Adipose tissue (tissue), 3 donors: Measurements from ENCODE around the gene NBPF1. TPM values are rescaled to one million over a fixed set of nuclear protein-coding genes. Genes with fewer than 3 reads are reported as not detected.
"Not testable (repeated sequence)": the region's sequence is repeated elsewhere in the genome, so short reads cannot be mapped to it uniquely, and the experiment has no call there.

ENCODE experiments used
- H3K27ac ChIP-seq: one replicate; pipeline ENCODE4 v1.5.1; 2013; ENCODE audit warnings: low read depth, low read length
- WGBS, 3 donors: extraction: QIAGEN DNeasy Blood & Tissue Kit; methylation state at CpG; one replicate each; pipeline ENCODE4 v1.1.7; 2013; 5-methylcytosine and 5-hydroxymethylcytosine counted together
- polyA plus RNA-seq, 3 donors: library from polyadenylated mRNA; stranded (reverse); fragments of 200-250 nt; gene quantifications; one replicate each; pipeline ENCODE4 v1.2.3, GENCODE V29; 2013
- donor health status: healthy with polysubstance abuse.
- donor health status: Bipolar disorder and iron deficiency.
- donor health status: healthy.

NBPF1 gene
- polyA plus RNA-seq, 3 donors: 3.5 to 16.1 (median 5.6) TPM

GRCh38 chr1:16588081-16588480 is 25.3 kb downstream of the NBPF1 start:
- WGBS, 3 donors: 86 to 92% (median 90%) methylated on average over 5 of the region's 5 CpGs
- not testable (repeated sequence) for H3K27ac ChIP-seq

- H3K27ac ChIP-seq: not testable (repeated sequence)
- WGBS, 3 donors: 84 to 92% (median 91%) methylated on average over 4 of the region's 4 CpGs
These were observed 25.7 kb downstream of the NBPF1 start for GRCh38 chr1:16587639-16588038.

- WGBS, 3 donors: no CpG with 5 or more reads among the region's 1 CpG
- H3K27ac ChIP-seq: not testable (repeated sequence)
These were observed 48.0 kb downstream of the NBPF1 start for GRCh38 chr1:16565324-16565723.

GRCh38 chr1:16561035-16561434 is 52.3 kb downstream of the NBPF1 start:
- 69 to 86% (median 81%) methylated on average over 2 to 3 of the region's 4 CpGs for WGBS, 3 donors
- not testable (repeated sequence) for H3K27ac ChIP-seq

GRCh38 chr1:16560498-16560897 is 52.9 kb downstream of the NBPF1 start:
- WGBS, 3 donors: 65 to 76% (median 74%) methylated on average over 3 to 4 of the region's 6 CpGs

GRCh38 chr1:16559688-16560087 is 53.7 kb downstream of the NBPF1 start:
- no CpG with 5 or more reads among the region's 5 CpGs for WGBS, 3 donors
- not testable (repeated sequence) for H3K27ac ChIP-seq

More at GRCh38 chr1:16560498-16560897, 52.9 kb downstream of the NBPF1 start:
- H3K27ac ChIP-seq: not testable (repeated sequence)

GRCh38 chr1:16557034-16557433 is 56.3 kb downstream of the NBPF1 start:
- 96 to 100% (median 98%) methylated on average over 3 of the region's 3 CpGs for WGBS, 3 donors

GRCh38 chr1:16553244-16553643 is 60.1 kb downstream of the NBPF1 start:
- WGBS, 3 donors: 91 to 94% (median 93%) methylated on average over 9 to 10 of the region's 11 CpGs
- H3K27ac ChIP-seq: not testable (repeated sequence)

More at GRCh38 chr1:16557034-16557433, 56.3 kb downstream of the NBPF1 start:
- H3K27ac ChIP-seq: not testable (repeated sequence)

GRCh38 chr1:16550212-16550918 is 63.0 kb downstream of the NBPF1 start:
- WGBS, 3 donors: 79 to 87% (median 80%) methylated on average over 1 of the region's 1 CpG
- H3K27ac ChIP-seq: not testable (repeated sequence)

- 37 to 79% (median 75%) methylated on average over 1 of the region's 1 CpG for WGBS, 3 donors
- not testable (repeated sequence) for H3K27ac ChIP-seq
These were observed 63.8 kb downstream of the NBPF1 start for GRCh38 chr1:16549545-16549944.

- not testable (repeated sequence) for H3K27ac ChIP-seq
- 46 to 77% (median 51%) methylated on average over 3 to 26 of the region's 41 CpGs for WGBS, 3 donors
These were observed 65.7 kb downstream of the NBPF1 start for GRCh38 chr1:16547502-16548241.

GRCh38 chr1:16545682-16546095 is 67.7 kb downstream of the NBPF1 start:
- WGBS, 3 donors: 31 to 51% (median 40%) methylated on average over 12 of the region's 16 CpGs
- not testable (repeated sequence) for H3K27ac ChIP-seq

- 7% methylated on average over 2 of the region's 2 CpGs; no CpG with 5 or more reads in 2 of the 3 donors for WGBS, 3 donors
- H3K27ac ChIP-seq: not testable (repeated sequence)
These were observed 72.9 kb downstream of the NBPF1 start for GRCh38 chr1:16540421-16540893.

GRCh38 chr1:16537528-16537927 is 75.8 kb downstream of the NBPF1 start:
- not testable (repeated sequence) for H3K27ac ChIP-seq
- 70 to 96% (median 71%) methylated on average over 4 to 5 of the region's 6 CpGs for WGBS, 3 donors

- WGBS, 3 donors: 80 to 85% (median 83%) methylated on average over 15 of the region's 15 CpGs
- not testable (repeated sequence) for H3K27ac ChIP-seq
These were observed 76.6 kb downstream of the NBPF1 start for GRCh38 chr1:16536796-16537195.

GRCh38 chr1:16535898-16536297 is 77.5 kb downstream of the NBPF1 start:
- H3K27ac ChIP-seq: not testable (repeated sequence)
- WGBS, 3 donors: 47 to 60% (median 57%) methylated on average over 17 to 22 of the region's 22 CpGs

GRCh38 chr1:16535487-16535886 is 77.9 kb downstream of the NBPF1 start:
- 17 to 28% (median 25%) methylated on average over 29 to 33 of the region's 34 CpGs for WGBS, 3 donors
- not testable (repeated sequence) for H3K27ac ChIP-seq

GRCh38 chr1:16534829-16535456 is 78.4 kb downstream of the NBPF1 start:
- not testable (repeated sequence) for H3K27ac ChIP-seq
- WGBS, 3 donors: 7 to 18% (median 17%) methylated on average over 23 to 31 of the region's 43 CpGs

- not testable (repeated sequence) for H3K27ac ChIP-seq
- WGBS, 3 donors: 15 to 17% (median 15%) methylated on average over 26 to 43 of the region's 44 CpGs
These were observed 79.0 kb downstream of the NBPF1 start for GRCh38 chr1:16534239-16534828.
